ENCODE measurements around the gene EPS8L2.
"Not testable (repeated sequence)": the region's sequence is repeated elsewhere in the genome, so short reads cannot be mapped to it uniquely, and the experiment has no call there.

Gene EPS8L2

DNA sequence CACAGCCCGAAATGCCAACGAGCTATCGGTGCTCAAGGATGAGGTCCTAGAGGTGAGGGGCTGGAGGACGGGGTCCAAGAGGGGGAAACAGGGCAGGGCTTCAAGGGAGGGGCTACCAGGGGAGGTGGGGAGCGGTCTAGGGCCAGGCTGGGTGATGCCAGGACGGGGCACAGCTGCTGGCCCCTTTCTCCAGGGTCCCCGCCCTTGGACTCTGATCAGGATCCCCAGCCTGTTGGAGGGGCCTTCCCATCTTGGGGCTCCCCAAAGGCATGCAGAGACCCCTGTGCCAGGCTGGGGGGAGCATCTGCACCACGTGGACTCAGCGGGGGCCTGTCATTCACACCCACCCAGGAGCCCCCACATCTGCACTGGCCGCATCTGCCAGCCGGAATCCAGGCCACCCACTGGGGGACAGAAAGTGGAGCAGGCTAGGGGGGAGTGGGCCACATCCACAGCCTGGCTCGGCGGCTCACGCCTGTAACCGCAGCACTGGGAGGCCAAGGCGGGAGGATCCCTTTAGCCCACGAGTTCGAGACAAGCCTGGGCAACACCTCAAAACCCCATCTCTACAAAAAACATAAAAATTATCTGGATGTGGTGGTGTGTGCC, 18.9 kb downstream of the EPS8L2 start:
- in situ Hi-C loops (cut with MboI; ENCODE audit: low sequenced_read_pairs): no loop called here

- in situ Hi-C loops (cut with MboI; ENCODE audit: low sequenced_read_pairs): no loop called here
These were observed 19.7 kb downstream of the EPS8L2 start for GRCh38 chr11:725624-726202.

DNA sequence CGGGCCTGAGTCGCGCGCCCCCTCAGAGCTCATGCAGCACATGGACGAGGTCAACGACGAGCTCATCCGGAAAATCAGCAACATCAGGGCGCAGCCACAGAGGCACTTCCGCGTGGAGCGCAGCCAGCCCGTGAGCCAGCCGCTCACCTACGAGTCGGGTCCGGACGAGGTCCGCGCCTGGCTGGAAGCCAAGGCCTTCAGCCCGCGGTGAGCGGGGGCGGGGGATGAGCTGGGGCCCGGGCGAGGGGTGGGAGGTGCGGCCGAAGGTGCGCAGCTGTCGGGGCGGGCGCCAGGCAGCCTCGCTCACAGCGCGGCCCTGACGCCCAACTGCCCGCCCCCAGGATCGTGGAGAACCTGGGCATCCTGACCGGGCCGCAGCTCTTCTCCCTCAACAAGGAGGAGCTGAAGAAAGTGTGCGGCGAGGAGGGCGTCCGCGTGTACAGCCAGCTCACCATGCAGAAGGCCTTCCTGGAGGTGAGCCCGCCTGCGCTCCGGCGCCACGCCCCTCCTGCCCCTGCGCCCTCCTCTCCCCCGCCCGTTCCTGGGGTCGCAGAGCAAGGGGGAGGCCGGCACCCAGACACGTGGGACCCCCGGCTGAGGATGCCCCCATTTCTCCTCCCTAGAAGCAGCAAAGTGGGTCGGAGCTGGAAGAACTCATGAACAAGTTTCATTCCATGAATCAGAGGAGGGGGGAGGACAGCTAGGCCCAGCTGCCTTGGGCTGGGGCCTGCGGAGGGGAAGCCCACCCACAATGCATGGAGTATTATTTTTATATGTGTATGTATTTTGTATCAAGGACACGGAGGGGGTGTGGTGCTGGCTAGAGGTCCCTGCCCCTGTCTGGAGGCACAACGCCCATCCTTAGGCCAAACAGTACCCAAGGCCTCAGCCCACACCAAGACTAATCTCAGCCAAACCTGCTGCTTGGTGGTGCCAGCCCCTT, 20.5 kb downstream of the EPS8L2 start:
- in situ Hi-C loops (cut with MboI; ENCODE audit: low sequenced_read_pairs): no loop called here

GRCh38 chr11:727281-727701, 21.3 kb downstream of the EPS8L2 start:
- in situ Hi-C loops (cut with MboI; ENCODE audit: low sequenced_read_pairs): no loop called here

- in situ Hi-C loops (cut with MboI; ENCODE audit: low sequenced_read_pairs): no loop called here
These were observed 22.1 kb downstream of the EPS8L2 start for GRCh38 chr11:727859-728748.

- in situ Hi-C loops (cut with MboI; ENCODE audit: low sequenced_read_pairs): no loop called here
These were observed 23.0 kb downstream of the EPS8L2 start for GRCh38 chr11:728901-729491.

- in situ Hi-C loops (cut with MboI; ENCODE audit: low sequenced_read_pairs): no loop called here
These were observed 23.6 kb downstream of the EPS8L2 start for GRCh38 chr11:729492-730074.

GRCh38 chr11:733072-733471, 27.0 kb downstream of the EPS8L2 start:
- in situ Hi-C loops (cut with MboI; ENCODE audit: low sequenced_read_pairs): no loop called here

DNA sequence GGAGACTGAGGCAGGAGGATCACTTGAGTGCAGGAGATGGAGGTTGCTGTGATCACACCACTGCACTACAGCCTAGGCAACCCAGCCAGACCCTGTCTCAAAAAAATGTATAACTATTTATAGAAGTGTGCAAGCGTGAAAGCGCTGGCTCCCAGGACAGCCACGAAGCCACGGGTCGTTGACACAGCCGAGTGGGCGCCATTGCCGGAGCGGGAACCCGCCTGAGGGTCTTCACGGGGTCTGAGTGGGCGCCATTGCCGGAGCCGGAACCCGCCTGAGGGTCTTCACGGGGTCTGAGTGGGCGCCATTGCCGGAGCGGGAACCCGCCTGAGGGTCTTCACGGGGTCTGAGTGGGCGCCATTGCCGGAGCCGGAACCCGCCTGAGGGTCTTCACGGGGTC, 28.5 kb downstream of the EPS8L2 start:
- in situ Hi-C loops (cut with MboI; ENCODE audit: low sequenced_read_pairs): not testable (repeated sequence)

GRCh38 chr11:737366-737765, 31.3 kb downstream of the EPS8L2 start:
- in situ Hi-C loops (cut with MboI; ENCODE audit: low sequenced_read_pairs): no loop called here

- in situ Hi-C loops (cut with MboI; ENCODE audit: low sequenced_read_pairs): not testable (repeated sequence)
These were observed 31.9 kb downstream of the EPS8L2 start for GRCh38 chr11:737899-738298.

GRCh38 chr11:742156-742546, 36.1 kb downstream of the EPS8L2 start:
- in situ Hi-C loops (cut with MboI; ENCODE audit: low sequenced_read_pairs): no loop called here

DNA sequence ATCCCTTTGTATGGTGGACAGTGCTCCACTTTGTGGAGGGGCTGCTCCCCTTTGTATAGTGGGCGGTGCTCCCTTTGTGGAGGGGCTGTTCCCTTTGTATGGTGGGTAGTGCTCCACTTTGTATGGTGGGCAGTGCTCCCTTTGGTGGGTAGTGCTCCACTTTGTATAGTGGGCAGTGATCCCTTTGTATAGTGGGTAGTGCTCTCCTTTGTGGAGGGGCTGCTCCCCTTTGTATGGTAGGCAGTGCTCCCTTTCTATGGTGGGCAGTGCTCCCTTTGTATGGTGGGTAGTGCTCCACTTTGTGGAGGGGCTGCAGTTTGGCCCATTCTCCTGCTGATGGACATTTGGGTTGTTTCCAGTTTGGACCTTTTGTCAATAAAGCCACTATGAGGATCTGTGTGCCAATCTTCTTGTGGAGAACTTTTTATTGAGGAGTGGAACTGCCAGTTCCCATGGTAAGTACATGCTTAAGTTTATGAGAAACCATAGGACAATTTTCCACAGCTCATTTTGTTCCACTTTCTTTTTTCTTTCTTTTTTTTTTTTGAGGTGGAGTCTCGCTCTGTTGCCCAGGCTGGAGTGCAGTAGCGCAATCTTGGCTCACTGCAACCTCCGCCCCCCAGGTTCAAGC, 36.7 kb downstream of the EPS8L2 start:
- in situ Hi-C loops (cut with MboI; ENCODE audit: low sequenced_read_pairs): no loop called here

- in situ Hi-C loops (cut with MboI; ENCODE audit: low sequenced_read_pairs): no loop called here
These were observed 39.4 kb downstream of the EPS8L2 start for GRCh38 chr11:745428-745827.

DNA sequence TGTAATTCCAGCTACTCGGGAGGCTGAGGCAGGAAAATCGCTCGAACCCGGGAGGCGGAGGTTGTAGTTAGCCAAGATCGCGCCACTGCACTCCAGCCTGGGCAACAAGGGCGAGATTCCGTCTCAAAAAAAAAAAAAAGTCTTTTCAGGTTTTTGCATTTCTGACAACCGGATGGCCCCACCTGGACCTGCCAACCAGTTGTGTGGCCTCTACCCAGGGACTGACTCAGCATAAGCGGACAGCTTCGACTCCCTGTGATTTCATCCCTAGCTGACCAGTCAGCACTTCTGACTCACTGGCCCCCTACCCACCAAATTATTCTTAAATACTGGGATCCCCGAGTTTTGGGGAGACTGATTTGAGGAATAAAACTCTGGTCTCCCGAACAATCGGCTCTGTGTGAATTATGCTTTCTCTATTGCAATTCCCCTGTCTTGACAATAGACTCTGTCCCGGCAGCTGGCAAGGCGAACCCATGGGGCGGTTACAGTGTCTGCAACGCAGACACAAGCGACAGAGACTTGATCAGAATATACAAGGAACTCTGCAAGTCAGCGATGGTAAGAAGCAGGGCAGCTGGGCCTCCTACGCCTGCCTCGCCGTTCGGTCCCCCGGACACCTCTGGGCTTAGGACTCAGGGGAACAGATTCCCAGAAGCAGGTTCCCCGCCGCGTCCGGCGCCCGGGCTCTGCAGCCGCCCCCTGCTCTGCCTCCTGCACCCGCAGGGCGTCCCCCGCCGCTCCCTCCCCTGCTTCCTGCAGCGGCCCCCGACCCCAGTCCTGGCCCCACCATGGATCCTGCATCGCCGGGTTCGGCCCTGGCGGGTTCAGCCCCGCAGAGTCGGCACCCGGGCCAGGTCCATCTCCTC, 40.5 kb downstream of the EPS8L2 start:
- in situ Hi-C loops (cut with MboI; ENCODE audit: low sequenced_read_pairs): no loop called here

- in situ Hi-C loops (cut with MboI; ENCODE audit: low sequenced_read_pairs): no loop called here
These were observed 41.4 kb downstream of the EPS8L2 start, which contains the start of gene TALDO1 for GRCh38 chr11:747158-748006. Gene TALDO1, plus strand, starts transcription at chr11:747464. Its CDS starts 18 bp downstream, at chr11:747482.

DNA sequence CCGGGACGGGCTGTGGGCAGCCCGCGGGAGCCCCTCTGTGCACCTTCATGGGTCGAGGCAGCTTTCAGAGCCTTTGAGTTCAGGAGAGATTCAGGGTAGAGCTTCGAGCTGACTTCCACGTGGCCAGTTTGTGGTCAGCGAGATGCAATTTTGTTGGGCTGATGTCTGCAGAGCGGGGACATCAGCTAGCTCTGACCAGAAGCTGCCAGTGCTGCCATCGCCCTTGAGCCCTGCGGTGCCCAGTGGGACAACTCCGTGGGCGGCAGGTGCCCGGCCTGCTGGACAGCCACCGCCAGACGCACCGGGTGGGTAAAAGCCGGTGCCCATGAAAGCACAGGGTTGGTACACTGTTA, 42.0 kb downstream of the EPS8L2 start:
- in situ Hi-C loops (cut with MboI; ENCODE audit: low sequenced_read_pairs): no loop called here

- in situ Hi-C loops (cut with MboI; ENCODE audit: low sequenced_read_pairs): no loop called here
These were observed 43.7 kb downstream of the EPS8L2 start for GRCh38 chr11:749731-750130.
